ENCODE data around the gene RABL6.

RABL6 gene, protein sequence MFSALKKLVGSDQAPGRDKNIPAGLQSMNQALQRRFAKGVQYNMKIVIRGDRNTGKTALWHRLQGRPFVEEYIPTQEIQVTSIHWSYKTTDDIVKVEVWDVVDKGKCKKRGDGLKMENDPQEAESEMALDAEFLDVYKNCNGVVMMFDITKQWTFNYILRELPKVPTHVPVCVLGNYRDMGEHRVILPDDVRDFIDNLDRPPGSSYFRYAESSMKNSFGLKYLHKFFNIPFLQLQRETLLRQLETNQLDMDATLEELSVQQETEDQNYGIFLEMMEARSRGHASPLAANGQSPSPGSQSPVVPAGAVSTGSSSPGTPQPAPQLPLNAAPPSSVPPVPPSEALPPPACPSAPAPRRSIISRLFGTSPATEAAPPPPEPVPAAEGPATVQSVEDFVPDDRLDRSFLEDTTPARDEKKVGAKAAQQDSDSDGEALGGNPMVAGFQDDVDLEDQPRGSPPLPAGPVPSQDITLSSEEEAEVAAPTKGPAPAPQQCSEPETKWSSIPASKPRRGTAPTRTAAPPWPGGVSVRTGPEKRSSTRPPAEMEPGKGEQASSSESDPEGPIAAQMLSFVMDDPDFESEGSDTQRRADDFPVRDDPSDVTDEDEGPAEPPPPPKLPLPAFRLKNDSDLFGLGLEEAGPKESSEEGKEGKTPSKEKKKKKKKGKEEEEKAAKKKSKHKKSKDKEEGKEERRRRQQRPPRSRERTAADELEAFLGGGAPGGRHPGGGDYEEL

GRCh38 chr9:136807281-136808074 is at the start of gene RABL6:
Gene RABL6 (plus strand): TSS chr9:136807948. CDS start chr9:136808197, 249 bp downstream.
- DNase-seq, result peak; percentile 68

DNA sequence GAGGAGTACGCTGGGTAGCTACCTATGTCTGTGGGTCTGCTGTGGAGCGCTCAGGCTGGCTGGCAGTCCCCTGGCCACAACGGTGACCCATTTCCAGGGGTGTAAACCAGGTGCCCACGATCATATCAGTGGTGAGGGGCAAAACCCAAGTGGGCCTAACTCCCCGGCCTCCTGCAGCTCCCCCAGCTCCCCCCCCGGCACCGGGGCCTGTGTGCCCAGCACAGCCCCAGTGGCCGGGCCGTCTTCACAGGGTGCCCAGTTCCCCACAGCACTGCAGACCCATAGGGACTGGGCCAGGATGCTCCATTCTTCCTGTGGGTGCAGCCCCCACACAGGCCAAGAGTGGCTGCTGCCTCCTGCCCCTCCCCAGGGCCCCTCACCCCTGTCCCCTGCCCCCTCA is 48.7 kb upstream of the RABL6 start:
- DNase-seq, result no peak

GRCh38 chr9:136759436-136760325 is 48.1 kb upstream of the RABL6 start:
- no peak for DNase-seq

DNA sequence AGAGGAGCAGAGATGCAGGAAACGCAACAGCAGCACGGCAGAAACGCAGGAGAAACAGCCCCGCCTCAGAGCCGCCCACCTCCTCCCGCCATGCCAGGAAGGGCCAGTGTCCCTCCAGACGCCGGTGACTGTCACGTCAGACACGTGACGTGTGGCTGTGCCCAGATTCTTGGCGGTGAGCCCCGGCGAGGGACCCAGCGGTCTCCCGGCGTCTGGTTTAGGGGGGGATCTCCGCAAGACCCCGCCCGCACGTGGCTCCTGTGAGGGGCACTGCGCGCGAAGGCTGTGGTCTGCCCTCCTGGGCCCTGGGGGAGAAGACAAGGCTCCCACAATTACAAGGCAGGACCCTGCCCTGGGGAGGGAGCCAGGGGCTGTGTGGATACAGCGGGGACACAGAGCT is 47.3 kb upstream of the RABL6 start:
- no peak for DNase-seq

DNA sequence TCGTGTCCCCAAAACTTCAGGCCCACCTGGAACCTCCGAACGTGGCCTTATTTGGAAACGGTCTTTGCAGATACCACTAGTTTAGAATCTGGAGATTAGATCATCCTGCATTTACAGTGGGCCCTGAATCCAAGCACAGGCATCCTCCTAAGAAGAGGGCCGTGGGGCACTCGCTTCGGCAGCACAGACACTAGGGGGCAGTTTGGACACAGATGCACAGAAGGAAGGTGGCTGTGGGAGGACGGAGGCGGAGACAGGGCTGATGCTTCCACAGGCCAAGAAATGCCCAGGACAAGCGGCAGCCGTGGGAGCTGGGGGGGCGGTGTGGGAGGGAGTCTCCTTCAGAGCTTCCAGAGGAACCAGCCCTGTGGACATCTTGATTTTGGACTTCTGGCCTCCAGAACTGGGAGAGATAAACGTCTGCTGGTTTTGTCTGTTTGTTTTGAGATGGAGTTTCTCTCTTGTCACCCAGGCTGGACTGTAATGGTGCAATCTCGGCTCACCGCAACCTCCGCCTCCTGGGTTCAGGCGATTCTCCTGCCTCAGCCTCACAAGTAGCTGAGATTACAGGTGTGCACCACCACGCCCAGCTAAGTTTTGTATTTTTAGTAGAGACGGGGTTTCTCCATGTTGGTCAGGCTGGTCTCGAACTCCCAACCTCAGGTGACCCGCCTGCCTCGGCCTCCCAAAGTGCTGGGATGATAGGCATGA is 46.8 kb upstream of the RABL6 start:
- DNase-seq, result peak; percentile 68

DNA sequence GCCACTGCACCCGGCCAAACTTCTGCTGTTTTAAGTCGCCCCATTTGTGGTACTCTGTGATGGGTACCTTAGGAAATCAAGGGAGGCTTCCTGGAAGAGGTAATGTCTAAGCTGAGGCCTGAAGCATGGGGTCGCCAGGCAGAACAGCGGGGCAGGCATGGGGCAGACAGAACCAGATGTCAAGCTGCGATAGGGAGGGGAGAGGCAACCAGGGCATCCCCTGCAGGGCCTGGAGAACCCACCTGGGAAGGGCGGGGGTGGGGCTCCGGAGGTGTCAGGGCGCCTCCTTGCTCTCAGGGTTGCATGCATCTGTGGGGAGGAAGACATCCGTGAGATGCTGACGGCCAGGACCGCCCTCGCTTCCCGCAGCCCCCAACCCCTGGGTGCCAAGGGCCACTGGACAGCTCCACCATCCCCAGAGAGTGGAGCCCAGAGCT is 46.2 kb upstream of the RABL6 start:
- DNase-seq, result no peak

DNA sequence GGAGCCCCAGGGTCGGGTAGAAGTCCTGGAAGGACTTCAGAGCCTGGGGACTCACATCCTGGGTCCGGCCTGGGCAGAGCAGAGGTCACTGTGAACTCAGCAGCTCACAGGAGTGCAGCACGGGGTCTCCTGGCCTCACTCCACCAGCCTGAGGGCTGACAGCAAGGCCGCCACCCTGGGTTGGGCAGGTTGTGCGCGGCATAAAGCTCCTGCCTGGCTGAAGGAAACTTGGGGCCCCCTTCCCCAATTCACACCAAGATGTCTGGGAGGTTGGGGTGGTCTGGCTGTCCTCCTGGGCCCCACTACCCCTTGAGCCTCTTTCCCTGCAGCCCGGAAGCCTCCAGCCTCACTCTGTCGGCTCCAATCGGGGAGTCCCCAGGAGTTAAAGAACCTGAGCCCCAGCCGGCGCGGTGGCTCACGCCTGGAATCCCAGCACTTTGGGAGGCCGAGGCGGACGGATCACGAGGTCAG is 45.5 kb upstream of the RABL6 start:
- no peak for DNase-seq

GRCh38 chr9:136762915-136763648 is 44.7 kb upstream of the RABL6 start:
- no peak for DNase-seq

GRCh38 chr9:136763649-136764035 is 44.1 kb upstream of the RABL6 start:
- DNase-seq, result no peak

DNA sequence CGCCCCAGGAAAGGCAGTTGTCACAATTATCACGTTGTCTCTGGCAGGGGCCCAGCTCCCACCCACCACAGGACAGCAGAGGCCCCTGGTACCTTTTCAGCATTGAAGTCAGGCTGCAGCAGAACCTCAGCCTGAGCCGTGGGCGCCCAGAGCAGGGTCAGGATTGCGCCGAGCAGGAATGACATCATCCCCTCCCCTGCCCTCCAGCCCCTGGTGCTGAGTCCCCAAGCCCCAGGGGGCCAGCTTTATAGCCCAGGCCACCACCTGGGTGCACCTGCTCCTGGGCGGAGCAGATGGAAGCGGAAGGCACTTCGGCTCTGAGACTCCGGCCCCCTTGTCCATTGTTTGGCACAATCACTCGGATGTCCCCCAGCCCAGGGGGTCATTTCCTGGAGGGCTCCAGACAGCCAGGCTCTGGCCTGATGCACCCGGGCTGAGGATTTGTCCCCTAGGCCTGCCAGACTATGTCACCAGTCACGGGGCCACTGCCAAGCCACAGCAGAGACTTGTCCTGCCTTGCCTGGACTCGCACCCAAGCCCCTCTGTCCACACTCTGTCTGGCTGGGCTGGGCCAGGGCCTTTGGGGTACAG is 43.4 kb upstream of the RABL6 start, which contains the start of gene LCN15:
LCN15 (minus strand) TSS at position 218 of the 591 bp plus-strand sequence; CDS start at position 188, 30 bp downstream.
- no peak for DNase-seq

GRCh38 chr9:136765041-136765440 is 42.7 kb upstream of the RABL6 start:
- DNase-seq, result no peak

DNA sequence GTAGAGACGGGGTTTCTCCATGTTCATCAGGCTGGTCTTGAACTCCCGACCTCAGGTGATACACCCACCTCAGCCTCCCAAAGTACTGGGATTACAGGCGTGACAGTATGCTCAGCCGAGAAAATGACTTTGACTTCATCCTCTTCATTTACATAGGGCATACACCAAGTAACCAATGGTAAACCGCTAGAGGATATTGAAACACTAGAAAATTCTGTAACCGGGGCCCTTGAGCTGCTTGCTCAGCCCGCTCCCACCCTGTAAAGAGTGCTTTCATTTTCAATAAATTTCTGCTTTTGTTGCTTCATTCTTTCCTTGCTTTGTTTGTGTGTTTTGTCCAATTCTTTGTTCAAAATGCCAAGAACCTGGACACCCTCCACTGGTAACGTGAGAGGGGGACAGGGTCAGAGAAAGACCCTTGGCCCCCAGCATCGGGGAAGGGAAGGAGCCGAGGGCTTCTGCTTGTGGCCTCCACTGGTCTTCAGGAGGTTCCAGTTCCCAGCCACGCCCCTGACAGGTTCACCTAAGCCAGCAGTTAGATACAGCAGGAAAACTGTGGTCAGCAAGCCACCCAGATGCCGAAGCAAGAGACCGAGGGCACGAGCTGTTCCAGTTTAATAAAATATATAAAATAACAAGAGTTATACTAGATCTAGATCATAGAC is 41.9 kb upstream of the RABL6 start:
- DNase-seq, result peak; percentile 24

DNA sequence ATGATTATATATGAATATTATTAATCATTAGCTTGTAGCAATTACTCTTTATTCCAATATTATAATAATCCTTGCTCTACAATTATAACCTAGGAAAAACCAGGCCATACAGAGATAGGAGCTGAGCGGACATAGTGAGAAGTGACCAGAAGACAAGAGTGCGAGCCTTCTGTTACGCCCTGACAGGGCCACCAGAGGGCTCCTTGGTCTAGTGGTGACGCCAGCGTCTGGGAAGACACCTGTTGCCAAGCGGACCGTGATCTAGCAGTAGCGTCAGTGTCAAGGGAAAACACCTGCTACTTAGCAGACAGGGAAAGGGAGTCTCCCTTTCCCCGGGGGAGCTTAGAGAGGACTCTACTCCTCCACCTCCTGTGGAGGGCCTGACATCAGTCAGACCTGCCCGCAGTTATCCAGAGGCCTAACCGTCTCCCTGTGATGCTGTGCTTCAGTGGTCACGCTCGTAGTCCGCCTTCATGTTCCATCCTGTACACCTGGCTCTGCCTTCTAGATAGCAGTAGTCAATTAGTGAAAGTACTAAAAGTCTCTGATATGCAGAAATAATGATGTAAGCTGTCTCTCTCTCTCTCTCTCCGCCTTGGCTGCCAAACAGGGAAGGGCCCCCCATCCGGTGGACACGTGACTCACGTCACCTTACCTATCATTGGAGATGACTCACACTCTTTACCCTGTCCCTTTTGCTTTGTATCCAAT is 41.2 kb upstream of the RABL6 start:
- DNase-seq, result peak; percentile 38

DNA sequence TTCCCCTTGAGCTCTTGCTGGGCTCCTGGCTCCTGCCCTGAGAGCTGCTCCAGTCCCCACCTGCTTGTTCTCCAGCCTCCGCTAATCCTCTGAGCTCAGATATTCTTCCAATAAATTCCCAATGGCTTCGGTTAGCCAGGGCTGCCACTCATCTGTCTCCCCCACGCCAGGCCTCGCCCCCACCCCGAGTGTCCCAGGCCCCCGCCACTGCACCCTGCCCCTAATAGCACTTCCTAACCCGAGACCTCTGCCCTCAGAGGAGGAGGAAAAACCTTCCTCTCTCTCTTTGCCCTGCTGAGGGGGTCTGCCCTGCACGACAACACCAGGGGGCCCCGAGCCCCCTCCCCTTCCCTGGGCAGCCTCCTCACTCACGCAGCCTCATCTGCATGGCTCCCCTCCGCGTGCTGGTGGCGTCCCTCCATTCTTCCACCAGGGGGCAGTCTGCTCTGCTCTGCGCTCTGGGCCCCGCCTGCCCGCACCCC is 38.0 kb upstream of the RABL6 start:
- no peak for DNase-seq

DNA sequence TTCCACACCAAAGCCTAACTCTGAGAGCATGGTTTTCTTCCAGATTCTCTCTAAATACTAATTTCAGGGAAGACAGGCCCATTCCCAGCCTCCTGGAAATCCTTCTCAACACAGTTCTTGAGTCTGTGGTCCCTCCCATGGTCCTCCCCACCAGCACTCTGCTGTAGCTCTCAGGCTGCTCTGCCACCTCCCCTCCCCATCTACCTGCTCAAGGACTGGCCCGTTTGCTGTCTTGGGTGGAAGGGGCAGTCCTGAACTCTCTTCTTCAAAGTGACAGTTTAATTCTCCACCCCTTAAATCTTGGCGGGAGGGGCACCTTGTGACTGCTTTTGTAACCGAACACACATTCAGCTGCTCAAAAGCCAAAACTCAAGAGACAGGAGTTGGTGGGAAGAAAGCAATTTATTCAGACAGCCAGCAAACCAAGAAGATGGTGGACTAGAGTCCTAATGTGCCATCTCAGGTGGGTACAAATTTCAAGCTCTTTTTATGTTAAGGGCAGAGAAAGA is 35.8 kb upstream of the RABL6 start:
- DNase-seq, result no peak

DNA sequence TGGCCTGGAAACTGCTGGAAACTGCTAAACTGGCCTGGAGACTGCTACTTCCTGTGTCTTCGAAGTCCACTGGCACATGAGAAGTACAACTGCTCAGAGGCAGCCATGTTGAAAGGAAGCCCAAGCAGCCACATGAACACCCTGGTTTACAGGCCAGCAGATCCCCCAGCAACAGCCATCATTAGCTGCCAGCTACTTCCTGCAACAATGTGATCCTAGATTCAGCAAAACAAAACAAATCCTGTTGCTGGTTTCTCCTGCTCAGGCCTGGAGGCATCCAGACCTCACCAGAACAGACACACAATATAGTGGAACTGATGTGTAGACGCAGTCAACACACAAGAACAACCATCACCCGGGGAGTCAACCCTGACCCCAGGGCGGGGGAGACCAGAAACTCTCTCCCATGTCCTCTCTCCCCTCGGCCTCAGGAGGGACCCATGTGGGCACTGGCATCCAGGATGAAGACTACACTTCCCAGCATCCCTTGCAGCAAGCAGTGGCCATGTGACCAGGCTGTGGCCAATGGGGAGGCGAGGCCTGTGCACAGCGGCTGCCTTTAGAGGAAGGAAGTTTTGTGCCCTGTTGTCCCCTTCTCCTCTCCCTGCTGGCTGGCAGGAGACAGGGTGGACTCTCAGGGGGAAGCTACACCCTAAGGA is 34.2 kb upstream of the RABL6 start:
- no peak for DNase-seq

- DNase-seq, result no peak
Measured at GRCh38 chr9:136774416-136775045, 33.2 kb upstream of the RABL6 start.

DNA sequence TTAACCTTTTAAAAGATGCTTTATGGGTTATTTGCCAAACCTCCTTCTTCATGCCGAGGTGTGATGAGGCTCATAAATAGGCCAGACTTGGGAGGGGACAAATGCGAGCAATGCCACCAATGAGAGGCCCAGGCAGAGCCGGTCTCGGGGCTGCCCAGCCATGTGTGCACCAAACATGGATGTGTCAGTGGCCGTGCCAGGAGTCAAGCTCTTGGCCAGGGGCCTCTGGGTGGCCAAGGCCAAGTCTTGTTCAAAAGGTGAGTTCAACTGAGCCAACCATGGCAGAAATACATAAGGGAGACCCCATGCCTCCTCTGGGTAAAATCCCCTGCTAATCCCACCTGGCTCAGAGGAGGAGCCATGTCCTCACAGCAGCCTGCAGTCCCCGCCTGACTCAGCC is 32.6 kb upstream of the RABL6 start:
- DNase-seq, result no peak
